ENCODE data around the gene UBE2D4.

- TF ChIP-seq POLR2A (IDR thresholded peaks at IDR 0.05) (no peak), CTCF (IDR thresholded peaks at IDR 0.05 in 8 of 11, conservative IDR thresholded peaks at IDR 0.05 in 3 of 11) (no peak), POLR2AphosphoS5 (IDR thresholded peaks at IDR 0.05) (peak in 1 of 3 donors; percentile 18)
Measured at GRCh38 chr7:43905209-43905946, 20.9 kb upstream of the UBE2D4 start.
